ENCODE results near the gene SHB.
A peak's percentile ranks its signal among the peaks of the same experiment; 100 is the strongest.

GRCh38 chr9:38017149-38017884 is 51.7 kb downstream of the SHB start:
- TF ChIP-seq CTCF (optimal IDR thresholded peaks at IDR 0.05 in 1 of 3, IDR thresholded peaks at IDR 0.05 in 1 of 3, conservative IDR thresholded peaks at IDR 0.05 in 1 of 3; ENCODE audit: extremely low read depth in 1 of 3, insufficient read depth in 2 of 3, low read length in 3 of 3) (peak in 2 of 3 experiments; percentile 16 to 49), EZH2 (IDR thresholded peaks at IDR 0.05; ENCODE audit: low read length) (no peak)
